Cardiac fibroblast (primary cell): Measurements from ENCODE around the gene C17orf100.

Experiments
- DNase-seq, 2 donors: peaks; one replicate each; pipeline versions ENCODE4 v3.0.0 to v3.0.0-alpha.2; 2010; ENCODE audit warnings: low read depth in 2 of 2
- H3K4me3 ChIP-seq, 2 donors: replicated peaks in 1 of 2; 1 replicate in 1 of 2; 2 replicates in 1 of 2; pipeline ENCODE4 v1.5.1; 2011; ENCODE audit warnings: low read depth in 2 of 2, low read length in 2 of 2, mild to moderate bottlenecking in 2 of 2, moderate library complexity in 1 of 2
- CTCF ChIP-seq: IDR thresholded peaks from one replicate; pipeline ENCODE4 v1.5.1; 2011; ENCODE audit warnings: low read depth, mild to moderate bottlenecking, low read length, inconsistent platforms

Gene C17orf100

GRCh38 chr17:6636616-6637457 lies 14.7 kb upstream of the C17orf100 start:
- no peak for DNase-seq
- no peak overlapping the region for H3K4me3 ChIP-seq
- no peak for TF ChIP-seq CTCF

GRCh38 chr17:6637458-6637840 lies 14.1 kb upstream of the C17orf100 start:
- TF ChIP-seq CTCF = no peak
- no peak overlapping the region for H3K4me3 ChIP-seq
- no peak for DNase-seq

- DNase-seq = no peak
- no peak for TF ChIP-seq CTCF
- H3K4me3 ChIP-seq = no peak overlapping the region
These were observed 13.3 kb upstream of the C17orf100 start for GRCh38 chr17:6638046-6638908.

- no peak for DNase-seq
- peak overlapping the region; percentile 97 to 99 for H3K4me3 ChIP-seq
- no peak for TF ChIP-seq CTCF
These were observed 12.5 kb upstream of the C17orf100 start for GRCh38 chr17:6639014-6639585.

GRCh38 chr17:6639586-6640535 lies 11.7 kb upstream of the C17orf100 start:
- peak overlapping the region; percentile 97 to 99 for H3K4me3 ChIP-seq
- peak; percentile 51 to 52 for DNase-seq
- no peak for TF ChIP-seq CTCF
